HepG2 (cell line): ENCODE data around the gene CTSA. TPM values are rescaled to one million over a fixed set of nuclear protein-coding genes. Genes with fewer than 3 reads are reported as not detected.

Experiments
- ATM ChIP-seq: fragments of 450-650 bp; IDR thresholded peaks from 2 replicates; pipeline ENCODE4 v1.7.1; 2017; ENCODE audit warnings: mild to moderate bottlenecking, borderline replicate concordance
- ERF ChIP-seq: IDR thresholded peaks from 2 replicates; pipeline ENCODE4 v1.6.1; 2018; ENCODE audit warnings: missing biosample characterization, missing genetic modification reagents
- FOXA3 ChIP-seq: IDR thresholded peaks from 2 replicates; pipeline ENCODE4 v1.6.1; 2016; ENCODE audit warnings: missing genetic modification reagents, missing compliant biosample characterization
- FOXO1 ChIP-seq: sonication (generic); formaldehyde crosslinking; IDR thresholded peaks from 2 replicates; pipeline ENCODE4 v1.4.0; 2020; ENCODE audit warnings: missing genetic modification reagents
- GABPA ChIP-seq, 2 experiments: IDR thresholded peaks; 2 replicates each; pipeline ENCODE4 v1.6.1; 2011 to 2016; ENCODE audit warnings: low read depth in 2 of 2, low read length in 1 of 2, missing biosample characterization in 1 of 2, missing genetic modification characterization in 1 of 2
- GATA4 ChIP-seq: sonication (generic); IDR thresholded peaks from 2 replicates; pipeline ENCODE4 v1.6.1; 2016; ENCODE audit warnings: antibody characterized with exemption, low read depth, borderline replicate concordance
- HNRNPH1 ChIP-seq: fragments of 200-400 bp; formaldehyde crosslinking; optimal IDR thresholded peaks from 2 replicates; pipeline ENCODE3; 2017; ENCODE audit warnings: mild to moderate bottlenecking, low read depth, low read length
- KLF11 ChIP-seq: IDR thresholded peaks from 2 replicates; pipeline ENCODE4 v1.6.1; 2016; ENCODE audit warnings: missing compliant biosample characterization
- MAFK ChIP-seq, 2 experiments: IDR thresholded peaks in 1 of 2; conservative IDR thresholded peaks in 1 of 2; 2 replicates each; pipeline ENCODE4 v1.6.1; 2011; ENCODE audit warnings: improper control_type of control experiment in 2 of 2, low read length in 2 of 2
- MED13 ChIP-seq: sonication (generic); formaldehyde crosslinking; IDR thresholded peaks from 2 replicates; pipeline ENCODE4 v1.5.0; 2020; ENCODE audit warnings: missing genetic modification reagents
- MIER2 ChIP-seq: IDR thresholded peaks from 2 replicates; pipeline ENCODE4 v1.6.1; 2016; ENCODE audit warnings: missing biosample characterization, missing genetic modification reagents
- NFYB ChIP-seq: sonication (generic); formaldehyde crosslinking; IDR thresholded peaks from 2 replicates; pipeline ENCODE4 v1.4.0; 2020; ENCODE audit warnings: missing genetic modification reagents
- NR2C2 ChIP-seq: sonication (generic); formaldehyde crosslinking; IDR thresholded peaks from 2 replicates; pipeline ENCODE4 v1.4.0; 2020; ENCODE audit warnings: missing genetic modification reagents, mild to moderate bottlenecking, moderate library complexity, borderline replicate concordance
- NR2F6 ChIP-seq, 2 experiments: IDR thresholded peaks; 2 replicates each; pipeline ENCODE4 v1.6.1; 2016; ENCODE audit warnings: antibody characterized with exemption in 1 of 2, mild to moderate bottlenecking in 1 of 2
- SKI ChIP-seq: fragments of 450-650 bp; IDR thresholded peaks from one replicate; pipeline ENCODE4 v1.6.1; 2018; ENCODE audit warnings: mild to moderate bottlenecking; ENCODE audit not compliant: partially characterized antibody
- SNAPC2 ChIP-seq: sonication (generic); formaldehyde crosslinking; IDR thresholded peaks from 2 replicates; pipeline ENCODE4 v1.8.1; 2022; ENCODE audit warnings: mild to moderate bottlenecking, missing genetic modification reagents
- SSRP1 ChIP-seq: IDR thresholded peaks from 2 replicates; pipeline ENCODE4 v1.6.1; 2016; ENCODE audit warnings: control low read depth
- TEAD3 ChIP-seq: optimal IDR thresholded peaks from 2 replicates; pipeline ENCODE3; 2016; ENCODE audit warnings: borderline replicate concordance
- ZBTB1 ChIP-seq: sonication (generic); formaldehyde crosslinking; IDR thresholded peaks from 2 replicates; pipeline ENCODE4 v1.4.0; 2020; ENCODE audit warnings: missing genetic modification reagents, borderline replicate concordance
- ZBTB38 ChIP-seq: sonication (generic); formaldehyde crosslinking; IDR thresholded peaks from 2 replicates; pipeline ENCODE4 v1.5.1; 2020; ENCODE audit warnings: mild to moderate bottlenecking, missing genetic modification reagents
- ZC3H13 ChIP-seq: sonication (generic); formaldehyde crosslinking; IDR thresholded peaks from 2 replicates; pipeline ENCODE4 v1.8.1; 2023; ENCODE audit warnings: mild to moderate bottlenecking, missing genetic modification reagents, moderate library complexity
- ZIK1 ChIP-seq: sonication (generic); formaldehyde crosslinking; IDR thresholded peaks from 2 replicates; pipeline ENCODE4 v1.5.0; 2020; ENCODE audit warnings: mild to moderate bottlenecking, low read depth, missing genetic modification reagents, borderline replicate concordance
- ZNF205 ChIP-seq: IDR thresholded peaks from 2 replicates; pipeline ENCODE4 v1.6.1; 2018; ENCODE audit warnings: missing biosample characterization, missing genetic modification reagents
- ZNF382 ChIP-seq: sonication (generic); formaldehyde crosslinking; IDR thresholded peaks from 2 replicates; pipeline ENCODE4 v1.5.0; 2020; ENCODE audit warnings: missing genetic modification reagents, mild to moderate bottlenecking, borderline replicate concordance
- ZNF644 ChIP-seq: IDR thresholded peaks from 2 replicates; pipeline ENCODE4 v1.6.1; 2016; ENCODE audit warnings: low read depth
- ZNF746 ChIP-seq: sonication (generic); formaldehyde crosslinking; IDR thresholded peaks from 2 replicates; pipeline ENCODE4 v1.8.0; 2022; ENCODE audit warnings: mild to moderate bottlenecking, missing genetic modification reagents
- ZNF776 ChIP-seq: sonication (generic); formaldehyde crosslinking; IDR thresholded peaks from 2 replicates; pipeline ENCODE4 v1.4.0; 2020; ENCODE audit warnings: mild to moderate bottlenecking, missing genetic modification reagents
- polyA plus RNA-seq, 8 experiments: library from polyadenylated mRNA; depleted of rRNA in 3 of 8; stranded (reverse) in 7 of 8; unstranded in 1 of 8; fragments of >200 nt; fragmentation: Illumina TruSeq in 4 of 8; extraction: Trizol in 4 of 8; gene quantifications; 2 replicates each; pipeline versions ENCODE4 v1.2.1 to v1.2.3, GENCODE V29; 2011 to 2016; ENCODE audit warnings: low read depth in 4 of 8, missing spikeins in 1 of 8, mixed read lengths in 1 of 8; ENCODE audit not compliant: insufficient read depth in 1 of 8
- total RNA-seq, 5 experiments: library from RNA; depleted of rRNA; stranded (reverse); fragments of >200 nt; fragmentation: Illumina TruSeq; extraction: Trizol; gene quantifications; 2 replicates each; pipeline ENCODE4 v1.2.3, GENCODE V29; 2016; ENCODE audit warnings: low read depth in 1 of 5
- TF ChIP-seq, protein P1 (sequence below), 2 experiments: sonication (generic) in 1 of 2; formaldehyde crosslinking in 1 of 2; IDR thresholded peaks; 2 replicates each; pipeline versions ENCODE4 v1.5.1 to v1.6.1; 2011 to 2020; ENCODE audit warnings: borderline replicate concordance in 1 of 2, low read depth in 1 of 2, low read length in 1 of 2, mild to moderate bottlenecking in 1 of 2, missing genetic modification reagents in 1 of 2, moderate library complexity in 1 of 2
- TF ChIP-seq, protein P2 (sequence below): sonication (generic); formaldehyde crosslinking; IDR thresholded peaks from 2 replicates; pipeline ENCODE4 v1.5.0; 2020; ENCODE audit warnings: missing genetic modification reagents
- TF ChIP-seq, protein P3 (sequence below): IDR thresholded peaks from 2 replicates; pipeline ENCODE4 v1.6.1; 2018; ENCODE audit warnings: missing genetic modification reagents, mild to moderate bottlenecking, missing compliant biosample characterization

The CTSA gene
- total and polyA plus RNA-seq, 2 of the 13 experiments (the other 11 are each of a cell fraction or from before 2014, with no cell fraction given) = 202 to 231 TPM

DNA sequence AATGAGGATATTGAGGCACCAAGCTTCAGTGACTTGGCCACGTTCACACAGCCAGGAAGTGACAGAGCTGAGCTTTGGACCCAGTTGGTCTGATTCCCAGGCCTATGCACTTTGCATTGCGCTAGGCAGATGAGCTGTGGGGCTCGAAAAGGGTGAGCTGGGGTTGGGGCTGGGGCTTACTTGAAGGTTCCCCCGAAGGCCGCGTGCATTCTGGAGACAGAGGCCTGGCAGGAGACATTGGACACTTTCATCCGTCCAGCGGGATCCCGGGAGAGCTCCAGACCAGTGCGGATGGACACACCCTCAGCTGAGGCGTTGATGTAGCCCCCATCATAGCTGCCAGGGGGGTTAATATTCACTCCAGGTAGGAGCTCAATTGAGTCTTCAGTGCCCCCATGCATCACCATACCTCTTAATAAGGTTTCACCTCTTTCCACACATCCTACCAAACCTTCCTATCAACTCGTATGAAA is 18.2 kb downstream of the CTSA start (continued):
- TF ChIP-seq NR2F6 (IDR thresholded peaks at IDR 0.05) = no peak
- peak; percentile 78; the same call in 1 of the 2 replicates for TF ChIP-seq NR2F6 (CRISPR knock-in tag; IDR thresholded peaks at IDR 0.05)
- no peak for TF ChIP-seq ZBTB1 (CRISPR knock-in tag)
- no peak for TF ChIP-seq GABPA (IDR thresholded peaks at IDR 0.05; ENCODE audit: low read depth, low read length)
- TF ChIP-seq GABPA (CRISPR knock-in tag; IDR thresholded peaks at IDR 0.05; ENCODE audit: low read depth) = peak; percentile 59; the same call in 1 of the 2 replicates
- TF ChIP-seq SNAPC2 = no peak
- no peak for TF ChIP-seq GATA4
- no peak for TF ChIP-seq SSRP1 (CRISPR knock-in tag)
- peak; percentile 89; the same call in 1 of the 2 replicates for TF ChIP-seq ZBTB38 (CRISPR knock-in tag)
- TF ChIP-seq MIER2 = no peak
- no peak for TF ChIP-seq ZNF205
- no peak for TF ChIP-seq ZIK1 (CRISPR knock-in tag)
- TF ChIP-seq ATM = no peak
- TF ChIP-seq NFYB (CRISPR knock-in tag) = no peak
- TF ChIP-seq SKI = peak; percentile 31
- peak; percentile 71 for TF ChIP-seq ERF (CRISPR knock-in tag)
- no peak for TF ChIP-seq MAFK (conservative IDR thresholded peaks at IDR 0.05 in 1 of 2, IDR thresholded peaks at IDR 0.05 in 1 of 2; ENCODE audit: low read length in 2 of 2)
- TF ChIP-seq, protein P1, sequence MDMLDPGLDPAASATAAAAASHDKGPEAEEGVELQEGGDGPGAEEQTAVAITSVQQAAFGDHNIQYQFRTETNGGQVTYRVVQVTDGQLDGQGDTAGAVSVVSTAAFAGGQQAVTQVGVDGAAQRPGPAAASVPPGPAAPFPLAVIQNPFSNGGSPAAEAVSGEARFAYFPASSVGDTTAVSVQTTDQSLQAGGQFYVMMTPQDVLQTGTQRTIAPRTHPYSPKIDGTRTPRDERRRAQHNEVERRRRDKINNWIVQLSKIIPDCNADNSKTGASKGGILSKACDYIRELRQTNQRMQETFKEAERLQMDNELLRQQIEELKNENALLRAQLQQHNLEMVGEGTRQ (IDR thresholded peaks at IDR 0.05; ENCODE audit: low read depth, low read length) = no peak
- TF ChIP-seq, protein P1 (CRISPR knock-in tag; IDR thresholded peaks at IDR 0.05; ENCODE audit: borderline replicate concordance) = no peak
- peak; percentile 56; the same call in 1 of the 2 replicates for TF ChIP-seq FOXO1 (CRISPR knock-in tag)
- peak; percentile 81 for TF ChIP-seq TEAD3 (CRISPR knock-in tag)
- no peak for TF ChIP-seq ZNF746 (CRISPR knock-in tag)
- 0 out of 2 replicates have a peak, but pooled peaks have one; percentile 44 for TF ChIP-seq NR2C2 (CRISPR knock-in tag)
- no peak for TF ChIP-seq ZC3H13 (CRISPR knock-in tag)
- TF ChIP-seq FOXA3 (CRISPR knock-in tag) = peak; percentile 70
- TF ChIP-seq ZNF382 = no peak
- no peak for TF ChIP-seq KLF11
- no peak for TF ChIP-seq MED13
- TF ChIP-seq HNRNPH1 = no peak
- TF ChIP-seq, protein P2, sequence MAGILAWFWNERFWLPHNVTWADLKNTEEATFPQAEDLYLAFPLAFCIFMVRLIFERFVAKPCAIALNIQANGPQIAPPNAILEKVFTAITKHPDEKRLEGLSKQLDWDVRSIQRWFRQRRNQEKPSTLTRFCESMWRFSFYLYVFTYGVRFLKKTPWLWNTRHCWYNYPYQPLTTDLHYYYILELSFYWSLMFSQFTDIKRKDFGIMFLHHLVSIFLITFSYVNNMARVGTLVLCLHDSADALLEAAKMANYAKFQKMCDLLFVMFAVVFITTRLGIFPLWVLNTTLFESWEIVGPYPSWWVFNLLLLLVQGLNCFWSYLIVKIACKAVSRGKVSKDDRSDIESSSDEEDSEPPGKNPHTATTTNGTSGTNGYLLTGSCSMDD (CRISPR knock-in tag) = no peak
- TF ChIP-seq ZNF776 (CRISPR knock-in tag) = peak; percentile 40; the same call in 1 of the 2 replicates
- TF ChIP-seq, protein P3, sequence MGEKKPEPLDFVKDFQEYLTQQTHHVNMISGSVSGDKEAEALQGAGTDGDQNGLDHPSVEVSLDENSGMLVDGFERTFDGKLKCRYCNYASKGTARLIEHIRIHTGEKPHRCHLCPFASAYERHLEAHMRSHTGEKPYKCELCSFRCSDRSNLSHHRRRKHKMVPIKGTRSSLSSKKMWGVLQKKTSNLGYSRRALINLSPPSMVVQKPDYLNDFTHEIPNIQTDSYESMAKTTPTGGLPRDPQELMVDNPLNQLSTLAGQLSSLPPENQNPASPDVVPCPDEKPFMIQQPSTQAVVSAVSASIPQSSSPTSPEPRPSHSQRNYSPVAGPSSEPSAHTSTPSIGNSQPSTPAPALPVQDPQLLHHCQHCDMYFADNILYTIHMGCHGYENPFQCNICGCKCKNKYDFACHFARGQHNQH (CRISPR knock-in tag) = peak; percentile 48; the same call in 1 of the 2 replicates
- no peak; the same call in 1 of the 2 replicates for TF ChIP-seq ZNF644 (CRISPR knock-in tag)
